Measurements from ENCODE around the gene IFITM5. TPM values are rescaled to one million over a fixed set of nuclear protein-coding genes. Genes with fewer than 3 reads are reported as not detected.
A peak's percentile ranks its signal among the peaks of the same experiment; 100 is the strongest.
"Not testable (repeated sequence)": the region's sequence is repeated elsewhere in the genome, so short reads cannot be mapped to it uniquely, and the experiment has no call there.

IFITM5 gene
- total and polyA plus RNA-seq, 10 donors: not detected

- H3K27me3 ChIP-seq (replicated peaks in 1 of 7); intact Hi-C loops (cut with DNase I; ENCODE audit: low total_unique reads); H3K9me3 ChIP-seq: not testable (repeated sequence)
- TF ChIP-seq CTCF (IDR thresholded peaks at IDR 0.05 in 8 of 11, conservative IDR thresholded peaks at IDR 0.05 in 3 of 11): peak in 1 of 11 experiments; percentile 13
- H3K27ac ChIP-seq: peak overlapping the region; percentile 66 to 98 (median 93)
- peak; percentile 83 for DNase-seq
- H3K4me1 ChIP-seq: peaks cover 8 to 73% (median 43%) of the 10 kb centered on the region in 6 donors
- peaks cover 0 to 22% (median 8%) of the 10 kb centered on the region in 6 donors for H3K36me3 ChIP-seq
- WGBS, 5 donors: 0 to 2% (median 1%) methylated on average over 10 to 16 of the region's 79 CpGs
- peak overlapping the region; percentile 50 to 89 (median 74) for H3K4me3 ChIP-seq
These were observed 19.2 kb upstream of the IFITM5 start for GRCh38 chr11:318405-319120.

DNA sequence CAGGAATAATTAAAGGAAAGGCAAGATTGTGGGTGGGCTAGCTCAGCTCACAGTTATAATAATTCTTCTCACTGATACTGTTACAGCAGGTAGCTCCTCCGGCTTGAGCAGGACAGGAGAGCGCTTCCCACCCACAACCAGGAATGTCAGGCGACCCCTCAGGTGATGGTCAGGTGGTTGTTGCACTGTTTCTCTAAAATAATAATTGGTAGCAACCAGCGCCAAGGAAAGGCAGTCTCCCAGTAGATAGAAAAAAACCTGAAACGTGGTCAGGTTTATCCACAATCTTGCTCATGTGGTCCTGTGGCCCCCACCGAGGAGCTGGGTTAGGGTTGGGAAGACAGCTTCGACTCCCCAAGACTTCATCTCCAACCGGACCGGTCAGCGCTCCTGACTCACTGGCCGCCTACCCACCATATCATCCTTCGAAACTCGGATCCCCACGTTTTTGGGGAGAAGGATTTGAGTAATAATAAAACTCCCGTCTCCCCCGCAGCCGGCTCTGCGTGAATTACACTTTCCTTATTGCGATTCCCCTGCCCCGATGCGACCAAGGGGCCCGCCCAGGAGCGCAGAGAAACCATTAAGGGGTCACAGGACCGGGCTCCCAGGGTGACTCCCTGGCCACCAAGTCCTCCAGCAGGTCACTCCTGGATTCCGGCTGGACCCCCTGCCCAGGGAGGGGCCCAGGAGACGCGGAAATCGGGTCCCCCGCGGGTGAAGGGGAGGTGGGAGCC lies 18.5 kb upstream of the IFITM5 start:
- intact Hi-C loops (cut with DNase I; ENCODE audit: low total_unique reads); H3K27me3 ChIP-seq (replicated peaks in 1 of 7); H3K9me3 ChIP-seq: not testable (repeated sequence)
- peak; percentile 69 for DNase-seq
- peak overlapping the region; percentile 5 to 89 (median 66) for H3K4me3 ChIP-seq
- H3K27ac ChIP-seq: peak overlapping the region; percentile 84 to 98 (median 96)
- WGBS, 5 donors: 28 to 58% (median 31%) methylated on average over 6 to 17 of the region's 30 CpGs
- TF ChIP-seq POLR2AphosphoS5 (IDR thresholded peaks at IDR 0.05) (peak in 2 of 3 donors; percentile 40 to 53), CTCF (IDR thresholded peaks at IDR 0.05 in 8 of 11, conservative IDR thresholded peaks at IDR 0.05 in 3 of 11) (peak in 1 of 11 experiments; percentile 25)
- H3K4me1 ChIP-seq: peaks cover 15 to 73% (median 49%) of the 10 kb centered on the region in 6 donors
- peaks cover 0 to 22% (median 8%) of the 10 kb centered on the region in 6 donors for H3K36me3 ChIP-seq

DNA sequence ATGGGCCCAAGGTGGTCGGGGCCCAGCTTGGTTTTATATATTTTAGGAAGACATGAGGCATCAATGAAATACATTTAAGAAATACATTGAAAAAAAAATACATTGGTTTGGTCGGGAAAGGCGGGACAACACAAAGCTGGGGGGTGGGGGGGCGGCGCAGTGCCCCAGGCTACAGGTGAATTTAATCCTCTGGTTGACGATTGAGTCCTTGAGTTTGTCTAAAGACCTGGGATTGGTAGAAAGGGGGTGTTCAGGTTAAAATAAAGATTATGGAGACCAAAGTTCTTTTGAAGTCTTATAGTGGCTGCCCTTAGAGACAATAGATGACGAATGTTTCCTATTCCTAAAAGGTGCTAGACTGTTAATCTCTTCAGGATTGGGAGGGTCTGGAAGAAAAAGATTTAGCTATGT lies 17.6 kb upstream of the IFITM5 start:
- peaks cover 0 to 22% (median 8%) of the 10 kb centered on the region in 6 donors for H3K36me3 ChIP-seq
- TF ChIP-seq POLR2AphosphoS5 (IDR thresholded peaks at IDR 0.05): no peak
- no peak for TF ChIP-seq CTCF (IDR thresholded peaks at IDR 0.05 in 8 of 11, conservative IDR thresholded peaks at IDR 0.05 in 3 of 11)
- no peak for TF ChIP-seq POLR2A (IDR thresholded peaks at IDR 0.05)
- peaks cover 0 to 5% (median 0%) of the 10 kb centered on the region in 7 donors for H3K27me3 ChIP-seq (replicated peaks in 1 of 7)
- peaks cover 24 to 77% (median 58%) of the 10 kb centered on the region in 6 donors for H3K4me1 ChIP-seq
- no peaks in the 10 kb centered on the region for H3K9me3 ChIP-seq
- peak overlapping the region; percentile 84 to 98 (median 96) for H3K27ac ChIP-seq
- WGBS, 5 donors: 52 to 76% (median 69%) methylated on average over 7 of the region's 7 CpGs
- intact Hi-C loops (cut with DNase I; ENCODE audit: low total_unique reads): no loop called here
- peak overlapping the region; percentile 64 to 89 (median 68) for H3K4me3 ChIP-seq
- no peak for DNase-seq

Measured in spleen (tissue), 11 donors.